Fibroblast of gingiva (primary cell): Measurements from ENCODE around the gene TBC1D3B.
"Not testable (repeated sequence)": the region's sequence is repeated elsewhere in the genome, so short reads cannot be mapped to it uniquely, and the experiment has no call there.

Experiments
- DNase-seq: peaks from one replicate; pipeline ENCODE4 v3.0.0-alpha.2; 2011; ENCODE audit warnings: low read depth

The TBC1D3B gene

DNA sequence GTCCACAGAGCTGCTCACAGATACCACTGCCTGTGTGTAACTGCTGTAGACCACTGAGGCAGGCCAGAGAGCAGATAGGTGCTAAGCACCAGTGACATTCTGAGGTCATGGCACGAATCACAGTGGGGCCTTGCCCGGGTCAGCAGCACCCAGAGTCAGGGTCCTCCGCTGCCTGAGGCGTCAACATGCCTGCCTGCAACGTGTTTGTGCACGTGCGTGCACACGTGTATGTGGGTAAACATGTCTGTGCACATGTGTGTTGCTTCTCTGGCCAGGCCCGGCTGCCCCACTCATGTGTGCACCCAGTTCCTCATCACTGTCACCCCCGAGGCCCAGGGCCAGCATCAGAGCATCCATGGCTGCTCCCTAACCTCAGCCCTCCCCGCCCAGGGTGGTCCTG is at the start of gene TBC1D3B:
TBC1D3B (minus strand) TSS at position 101 of the 400 bp plus-strand sequence. CDS start 1,586 bp downstream, outside the sequence.
- DNase-seq, result not testable (repeated sequence)

- DNase-seq, result not testable (repeated sequence)
These were observed 46.5 kb upstream of the TBC1D3B start for GRCh38 chr17:36222967-36223366.

GRCh38 chr17:36221581-36222100 is 45.2 kb upstream of the TBC1D3B start:
- not testable (repeated sequence) for DNase-seq

GRCh38 chr17:36220737-36221580 is 44.5 kb upstream of the TBC1D3B start:
- not testable (repeated sequence) for DNase-seq

DNA sequence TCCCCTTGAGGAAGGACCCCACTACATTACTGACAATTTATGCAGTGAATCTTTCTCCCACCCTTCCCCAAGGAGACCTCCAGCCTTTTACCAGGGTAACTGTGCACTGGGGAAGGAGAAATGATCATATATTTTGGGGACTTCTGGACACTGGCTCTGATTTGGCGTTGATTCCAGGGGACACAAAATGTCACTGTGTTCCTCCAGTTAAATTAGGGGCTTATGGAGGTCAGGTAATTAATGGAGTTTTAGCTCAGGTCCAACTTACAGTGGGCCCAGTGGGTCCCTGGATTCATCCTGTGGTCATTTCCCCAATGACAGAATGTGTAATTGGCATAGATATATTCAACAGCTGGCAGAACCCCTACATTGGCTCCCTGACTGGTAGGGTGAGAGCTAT is 43.1 kb upstream of the TBC1D3B start:
- not testable (repeated sequence) for DNase-seq

DNA sequence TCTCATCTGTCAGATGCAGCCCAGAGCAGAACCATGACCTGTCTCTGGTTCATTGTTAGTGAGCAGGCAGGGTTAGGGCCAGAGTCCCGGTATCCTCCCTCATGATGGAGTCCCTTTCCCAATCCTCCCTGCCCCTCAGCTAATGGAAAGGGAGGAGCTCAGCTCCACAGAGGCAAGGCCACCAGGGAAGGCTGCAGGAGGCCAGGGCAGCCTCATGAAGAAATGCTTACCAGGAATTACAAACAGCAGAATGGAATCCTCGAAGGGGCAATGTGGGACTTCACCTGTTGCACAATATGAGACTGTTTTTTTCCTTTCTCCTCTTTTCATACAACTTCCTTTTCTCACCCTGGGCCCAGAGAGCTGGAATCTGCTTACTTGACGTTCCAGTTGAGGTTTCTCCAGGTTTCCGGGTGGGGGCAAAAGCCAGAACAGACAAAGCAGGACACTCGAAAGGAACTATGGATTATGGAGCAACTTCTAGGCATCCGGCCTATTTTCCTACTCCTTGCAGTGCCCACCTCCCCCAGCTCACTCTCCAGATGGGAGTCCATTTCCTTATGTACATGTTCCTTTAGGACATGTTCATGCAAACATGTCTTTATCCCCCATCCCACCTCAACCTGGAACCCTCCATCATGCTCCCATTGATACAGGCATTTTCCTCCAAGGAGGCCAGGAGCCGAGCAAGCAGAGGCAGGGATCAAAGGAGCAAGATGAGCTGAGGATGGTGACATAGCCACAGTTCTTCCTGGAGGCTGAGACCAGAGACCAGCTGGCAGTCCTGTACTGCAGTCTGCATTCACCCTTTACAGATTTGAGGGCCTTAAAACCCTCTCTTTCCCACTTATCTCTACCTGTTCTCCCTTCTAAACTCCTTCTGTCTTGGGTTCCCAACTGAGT is 39.2 kb upstream of the TBC1D3B start:
- DNase-seq, result not testable (repeated sequence)

DNA sequence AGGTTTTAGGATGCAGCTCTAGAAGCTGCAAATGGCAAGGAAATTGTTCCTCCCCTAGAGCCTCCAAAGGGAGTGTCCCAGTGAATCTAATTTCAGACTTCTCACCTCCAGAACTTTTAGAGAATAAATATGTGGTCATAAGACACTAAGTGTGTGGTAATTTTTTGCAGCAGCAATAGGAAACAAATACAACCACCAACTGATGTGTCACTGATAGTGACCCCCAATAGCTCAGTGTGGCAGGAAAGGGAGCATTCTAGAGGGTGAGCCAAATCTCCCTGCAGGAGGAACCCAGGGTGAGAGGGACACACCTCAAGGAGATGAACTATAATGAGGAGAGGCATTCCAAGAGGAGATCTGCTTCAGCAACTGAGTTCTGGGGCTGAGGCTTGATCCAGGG is 38.5 kb upstream of the TBC1D3B start:
- no peak for DNase-seq

DNA sequence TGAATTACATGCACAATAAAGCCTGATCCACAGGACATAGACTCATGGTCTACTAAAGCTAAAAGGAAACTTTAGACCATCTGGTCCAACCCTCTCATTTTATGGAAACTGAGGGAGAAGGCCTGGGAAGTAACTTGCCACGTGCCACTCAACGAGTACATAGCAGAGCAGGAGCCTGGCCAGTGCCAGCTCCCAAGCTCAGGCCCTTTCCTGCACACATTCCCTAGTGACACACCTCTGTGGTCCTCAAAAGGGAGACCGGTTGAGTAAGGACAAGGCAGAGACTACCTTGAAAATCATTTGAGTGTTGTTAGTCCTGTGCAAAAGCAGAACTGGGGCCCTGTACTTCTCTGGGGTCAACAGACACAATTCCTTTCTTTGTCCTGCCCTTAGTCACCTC is 37.3 kb upstream of the TBC1D3B start:
- DNase-seq, result no peak

- DNase-seq, result no peak
These were observed 36.5 kb upstream of the TBC1D3B start for GRCh38 chr17:36212966-36213365.

GRCh38 chr17:36212272-36212605 is 35.8 kb upstream of the TBC1D3B start:
- DNase-seq, result no peak

GRCh38 chr17:36211484-36212271 is 35.2 kb upstream of the TBC1D3B start:
- not testable (repeated sequence) for DNase-seq

DNA sequence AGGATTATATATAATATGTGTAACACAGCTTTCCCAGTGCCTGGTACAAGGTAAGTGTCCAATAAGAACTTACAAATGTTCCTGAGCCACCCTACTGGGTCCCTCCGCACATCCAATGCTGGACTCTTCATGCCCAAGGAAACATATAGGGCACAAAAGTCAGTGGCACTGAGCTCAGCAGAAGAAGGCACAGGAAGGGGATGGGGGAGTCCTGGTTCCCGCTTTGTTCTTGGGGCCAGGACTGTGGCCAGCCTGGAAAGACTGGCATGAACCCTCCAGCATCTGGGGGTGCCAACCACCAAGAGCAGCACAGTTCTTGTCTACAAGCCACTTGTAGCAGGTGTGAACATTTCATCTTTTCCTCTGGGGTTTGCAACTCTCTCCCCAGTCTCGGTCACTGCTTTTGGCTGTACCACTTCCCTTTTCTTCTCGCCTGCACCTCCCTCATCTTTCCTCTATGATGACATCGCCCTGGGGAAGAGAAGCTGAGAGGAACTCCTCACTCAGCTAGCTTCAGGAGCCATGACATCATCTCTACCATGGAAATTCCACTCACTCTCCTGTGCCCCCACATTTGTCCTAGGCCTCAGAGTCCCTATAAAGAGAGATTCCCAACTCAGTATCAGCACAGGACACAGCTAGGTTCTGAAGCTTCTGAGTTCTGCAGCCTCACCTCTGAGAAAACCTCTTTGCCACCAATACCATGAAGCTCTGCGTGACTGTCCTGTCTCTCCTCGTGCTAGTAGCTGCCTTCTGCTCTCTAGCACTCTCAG is 34.2 kb upstream of the TBC1D3B start, which contains the start of gene CCL4L2:
CCL4L2 (plus strand) TSS at position 625 of the 773 bp plus-strand sequence.
- not testable (repeated sequence) for DNase-seq

DNA sequence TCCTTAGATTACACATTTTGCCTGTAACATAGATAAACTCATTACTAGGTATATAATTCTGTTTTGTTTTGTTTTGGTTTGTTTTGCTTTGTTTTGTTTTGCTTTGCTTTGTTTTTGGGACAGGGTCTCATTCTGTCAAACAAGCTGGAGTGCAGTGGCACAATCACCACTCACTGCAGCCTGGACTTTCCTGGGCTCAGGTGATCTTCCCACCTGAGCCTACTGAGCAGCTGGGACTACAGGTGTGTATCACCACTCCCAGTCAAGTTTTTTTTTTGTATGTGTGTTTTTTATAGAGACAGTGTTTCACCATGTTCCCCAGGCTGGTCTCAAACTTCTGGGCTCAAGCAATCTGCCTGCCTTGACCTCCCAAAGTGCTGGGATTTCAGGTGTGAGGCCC is 33.1 kb upstream of the TBC1D3B start:
- DNase-seq, result no peak

DNA sequence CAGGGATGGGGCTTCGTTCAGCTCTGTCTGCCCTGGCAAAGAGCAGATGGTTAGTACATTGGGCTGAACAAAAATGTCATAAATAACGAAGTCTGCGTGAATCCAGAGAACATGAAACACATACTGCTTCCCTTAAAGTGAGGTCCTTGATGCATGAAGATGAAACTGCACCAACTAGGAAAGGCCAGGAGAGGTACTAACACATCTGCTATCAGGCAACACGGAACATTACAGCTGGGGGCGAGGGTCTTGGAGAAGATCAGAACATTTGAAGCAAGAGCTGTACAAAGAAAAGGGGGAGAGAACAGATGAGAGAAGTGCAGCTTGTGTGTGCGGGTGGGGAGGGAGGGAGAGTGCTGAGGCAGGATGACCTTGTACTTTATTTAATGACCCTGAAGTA is 30.9 kb upstream of the TBC1D3B start:
- DNase-seq, result not testable (repeated sequence)

DNA sequence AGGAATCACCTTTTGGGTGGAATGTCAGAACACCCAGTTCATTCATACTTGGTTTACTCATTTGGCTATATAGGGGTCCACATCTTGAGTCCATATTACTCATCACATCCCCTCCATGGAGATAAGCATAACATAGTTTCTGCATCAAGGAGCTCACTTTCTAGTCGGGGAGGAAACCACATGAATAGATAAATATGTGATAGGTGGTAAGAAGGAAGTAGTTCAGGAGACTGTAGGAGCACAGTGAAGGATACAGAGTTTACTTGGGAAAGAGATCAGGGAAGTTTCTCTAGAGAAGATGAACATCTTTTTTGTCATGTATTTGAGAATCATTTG is 30.0 kb upstream of the TBC1D3B start:
- DNase-seq, result not testable (repeated sequence)

DNA sequence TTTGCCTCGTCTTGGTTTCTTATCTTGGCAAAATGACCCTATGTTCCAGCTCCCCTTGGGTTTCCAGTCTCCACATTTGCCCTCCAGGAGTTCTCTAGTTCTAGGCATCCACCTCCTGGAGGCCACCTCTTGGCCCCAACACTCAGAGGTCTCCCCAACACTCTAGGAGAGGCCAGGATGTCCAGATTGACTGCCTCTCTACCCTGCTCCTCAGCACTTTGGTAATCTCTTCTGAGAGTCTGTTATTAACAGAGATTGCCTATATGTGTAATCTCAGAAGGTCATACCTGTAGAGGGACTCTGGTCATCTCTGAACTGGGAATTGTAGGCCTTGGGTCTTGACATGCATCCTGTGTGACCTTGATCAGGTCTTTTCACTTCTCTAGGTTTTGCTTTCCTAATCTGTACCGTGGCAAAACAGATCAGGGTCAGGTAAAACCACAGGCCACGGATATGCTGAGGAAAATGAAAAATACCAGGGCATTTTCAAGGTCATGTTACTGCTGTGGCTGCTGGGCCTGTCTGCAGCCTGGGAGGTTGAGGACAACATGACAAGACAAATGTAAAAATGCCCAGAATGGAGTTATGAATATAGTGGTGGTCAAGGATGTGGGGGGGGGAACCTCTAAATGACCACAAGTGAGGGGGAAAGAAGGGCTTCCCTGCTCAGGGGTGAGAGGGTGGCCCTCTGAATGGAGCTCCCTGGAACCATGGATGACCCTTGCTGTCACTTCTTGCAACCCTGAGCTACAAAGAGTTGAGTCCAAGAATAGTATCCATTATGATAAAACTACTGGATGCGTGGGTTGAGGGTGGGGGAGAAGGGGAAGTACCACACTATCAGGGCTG is 29.4 kb upstream of the TBC1D3B start:
- DNase-seq, result no peak

DNA sequence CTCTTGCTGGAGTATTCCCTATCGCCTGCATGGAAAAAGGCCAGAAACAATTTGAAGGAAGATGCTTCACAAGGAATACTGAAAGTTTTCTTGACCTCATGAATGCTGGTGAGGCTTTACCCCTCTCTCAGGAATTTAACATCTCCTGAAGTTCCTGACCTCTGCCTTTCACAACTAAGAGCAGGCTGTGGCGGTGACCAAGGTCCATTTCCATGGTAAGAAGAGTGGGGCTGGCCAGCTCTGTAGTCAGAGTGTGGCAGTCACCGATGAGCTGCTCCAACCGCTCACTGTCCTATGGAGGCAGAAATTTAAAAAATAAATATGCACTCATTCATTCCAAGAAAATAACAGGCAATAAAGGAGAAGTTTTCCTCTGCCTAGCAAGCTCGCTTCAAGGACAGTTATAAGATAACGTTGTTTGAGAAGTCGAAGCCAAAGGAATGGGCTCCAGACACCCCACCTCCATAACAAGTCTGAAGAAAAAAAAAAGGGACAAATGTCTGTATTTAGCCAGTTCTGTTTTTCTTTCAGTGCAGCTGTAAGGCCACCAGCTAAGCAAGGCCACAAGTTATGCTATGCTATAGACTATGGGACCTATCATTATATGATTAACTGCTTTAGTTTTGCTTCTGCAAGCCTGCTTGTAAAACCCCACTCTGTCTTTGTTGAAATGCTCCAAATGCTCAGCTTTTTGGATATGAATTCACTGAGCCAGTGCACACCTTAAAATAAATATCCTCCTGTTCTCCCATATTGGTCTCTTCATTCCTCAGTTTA is 28.5 kb upstream of the TBC1D3B start:
- DNase-seq, result no peak

- no peak for DNase-seq
These were observed 26.9 kb upstream of the TBC1D3B start for GRCh38 chr17:36203335-36203734.

DNA sequence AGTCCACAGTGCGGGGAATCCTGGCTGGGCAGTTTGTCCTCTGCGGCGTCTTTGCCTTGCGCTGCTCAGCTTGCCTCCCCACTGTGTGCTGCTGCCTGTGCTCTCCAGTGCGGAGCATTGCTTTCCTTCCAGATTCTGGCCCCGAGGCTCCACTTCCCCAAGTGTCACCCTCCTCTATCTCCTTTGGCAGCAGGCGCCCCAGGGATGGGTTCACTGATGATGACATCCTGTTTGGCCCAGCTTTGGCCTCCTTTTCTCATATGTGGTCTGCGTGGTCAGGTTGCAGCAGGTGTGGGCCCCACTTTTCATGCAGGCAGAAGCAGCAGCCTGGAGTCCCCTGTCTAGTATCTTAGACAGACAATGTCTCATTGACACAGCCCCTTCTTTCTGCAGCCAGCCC is 25.1 kb upstream of the TBC1D3B start:
- not testable (repeated sequence) for DNase-seq
